Epidermal melanocyte (primary cell): ENCODE measurements around the gene SERPINB1.

Experiments used
- DNase-seq: peaks from one replicate; pipeline ENCODE4 v3.0.0; 2011; ENCODE audit warnings: low spot score; ENCODE audit not compliant: insufficient read length

The SERPINB1 gene

DNA sequence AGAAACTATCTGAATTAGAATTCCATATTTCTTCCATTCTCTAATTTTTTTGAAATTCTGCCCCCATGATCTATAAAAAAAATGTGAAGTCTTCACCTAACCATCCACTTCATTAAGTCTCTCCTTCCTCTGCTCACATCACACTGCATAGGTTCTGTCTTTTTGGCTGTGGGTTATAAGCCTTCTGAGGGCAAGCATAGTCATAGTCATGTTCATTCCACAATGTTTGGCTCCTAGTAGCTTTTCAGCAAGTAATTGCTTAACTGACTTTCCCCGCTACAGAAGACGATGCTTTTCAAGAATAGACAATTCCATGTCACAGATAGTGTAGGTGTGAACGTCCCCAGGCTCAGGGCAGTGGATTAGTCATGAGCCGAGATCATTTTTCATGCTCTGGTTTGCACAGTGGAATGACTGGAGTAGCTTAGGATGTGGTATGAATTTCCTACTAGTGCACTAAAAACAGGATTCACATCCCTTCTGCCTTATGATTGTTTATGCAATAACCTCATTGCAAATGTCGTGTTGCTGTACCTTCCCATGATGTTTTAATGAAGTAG, 47.4 kb downstream of the SERPINB1 start:
- no peak for DNase-seq

DNA sequence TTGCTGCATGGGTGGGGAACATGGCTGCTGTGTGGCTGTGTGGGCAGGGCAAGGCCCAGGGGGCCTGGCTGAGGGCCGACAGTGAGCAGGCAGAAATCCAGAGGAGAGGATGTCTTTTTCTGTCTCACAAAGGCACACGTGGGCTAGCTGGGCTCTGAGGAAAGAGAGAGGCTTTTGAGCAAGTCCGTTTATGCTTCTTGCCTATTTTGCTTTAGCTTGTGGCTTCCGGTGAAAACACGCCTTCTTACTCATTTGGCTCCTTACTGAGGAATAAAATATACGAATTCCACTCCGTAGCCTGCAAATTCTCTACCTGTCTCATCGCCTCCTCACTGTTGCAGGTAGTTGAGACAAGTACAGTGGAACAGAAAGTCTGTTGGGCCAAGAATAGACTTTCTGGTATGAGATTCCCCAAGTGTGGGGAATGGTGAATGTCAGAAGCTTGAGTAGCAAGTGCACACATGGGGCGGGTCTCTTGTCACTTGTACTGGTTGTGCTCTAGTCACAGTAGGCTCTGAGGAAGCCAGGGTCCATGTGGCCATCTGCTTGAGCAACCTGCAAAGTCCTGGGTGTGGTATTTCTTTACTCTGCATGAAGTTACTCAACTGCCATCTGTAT, 48.0 kb downstream of the SERPINB1 start:
- DNase-seq, result no peak

DNA sequence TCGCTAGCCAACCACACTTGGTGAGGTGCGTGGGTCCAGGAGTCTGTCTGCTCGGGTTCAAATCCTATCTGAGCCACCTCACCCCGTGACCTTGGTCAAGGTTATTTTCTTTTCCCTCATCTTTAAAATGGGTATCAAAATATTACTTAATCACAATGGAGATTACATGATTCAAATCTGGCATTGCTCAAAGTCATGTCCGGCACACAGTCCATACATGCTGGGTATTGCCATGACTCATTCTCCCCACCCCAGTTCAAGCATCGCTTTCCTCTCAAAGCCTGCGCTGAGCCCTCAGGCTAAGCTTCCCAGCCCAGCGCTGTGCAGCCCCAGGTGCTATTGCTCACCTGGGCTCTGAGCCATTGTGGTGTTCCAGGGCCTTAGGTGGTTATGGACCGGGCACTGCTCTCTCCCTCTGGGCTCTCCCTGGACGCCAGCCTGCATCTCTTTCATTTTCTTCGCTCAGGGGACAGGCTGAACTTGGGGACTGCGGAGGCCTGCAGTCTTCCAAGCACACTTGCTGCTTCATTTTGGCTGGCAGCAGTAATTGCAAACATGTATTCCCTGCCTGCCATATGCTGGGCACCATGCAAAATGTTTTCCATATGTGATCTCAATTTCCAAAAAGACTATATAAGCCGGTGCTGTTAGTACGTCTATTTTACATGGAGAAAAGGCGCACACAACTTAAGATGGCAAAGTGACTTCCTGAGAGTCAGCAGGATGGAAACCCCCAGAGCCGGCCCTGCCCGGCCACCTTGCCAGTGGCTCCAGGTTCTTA, 49.1 kb downstream of the SERPINB1 start:
- DNase-seq, result no peak

DNA sequence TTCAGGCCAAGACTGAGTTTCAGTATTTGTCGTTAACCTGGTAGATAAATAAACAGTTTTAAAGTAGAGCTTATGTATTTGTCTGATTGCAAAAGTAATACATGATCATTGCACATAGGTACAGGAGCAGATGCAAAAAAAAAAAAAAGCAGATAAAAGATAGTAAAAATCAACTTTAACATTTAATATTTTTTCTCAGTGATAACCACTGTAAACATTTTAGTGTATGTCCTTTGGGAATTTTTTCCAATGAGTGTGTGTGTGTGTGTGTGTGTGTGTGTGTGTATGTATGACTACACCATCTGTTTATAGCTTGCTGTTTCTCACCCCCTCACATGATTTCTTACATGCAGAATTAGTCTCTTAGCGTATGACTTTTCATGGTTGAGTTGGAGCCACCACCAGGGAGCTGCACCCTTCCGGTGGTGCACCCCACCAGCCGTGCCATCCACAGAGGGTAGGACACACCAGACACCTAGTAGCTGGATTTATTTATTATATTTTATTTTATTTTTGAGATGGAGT, 50.2 kb downstream of the SERPINB1 start:
- DNase-seq, result no peak

DNA sequence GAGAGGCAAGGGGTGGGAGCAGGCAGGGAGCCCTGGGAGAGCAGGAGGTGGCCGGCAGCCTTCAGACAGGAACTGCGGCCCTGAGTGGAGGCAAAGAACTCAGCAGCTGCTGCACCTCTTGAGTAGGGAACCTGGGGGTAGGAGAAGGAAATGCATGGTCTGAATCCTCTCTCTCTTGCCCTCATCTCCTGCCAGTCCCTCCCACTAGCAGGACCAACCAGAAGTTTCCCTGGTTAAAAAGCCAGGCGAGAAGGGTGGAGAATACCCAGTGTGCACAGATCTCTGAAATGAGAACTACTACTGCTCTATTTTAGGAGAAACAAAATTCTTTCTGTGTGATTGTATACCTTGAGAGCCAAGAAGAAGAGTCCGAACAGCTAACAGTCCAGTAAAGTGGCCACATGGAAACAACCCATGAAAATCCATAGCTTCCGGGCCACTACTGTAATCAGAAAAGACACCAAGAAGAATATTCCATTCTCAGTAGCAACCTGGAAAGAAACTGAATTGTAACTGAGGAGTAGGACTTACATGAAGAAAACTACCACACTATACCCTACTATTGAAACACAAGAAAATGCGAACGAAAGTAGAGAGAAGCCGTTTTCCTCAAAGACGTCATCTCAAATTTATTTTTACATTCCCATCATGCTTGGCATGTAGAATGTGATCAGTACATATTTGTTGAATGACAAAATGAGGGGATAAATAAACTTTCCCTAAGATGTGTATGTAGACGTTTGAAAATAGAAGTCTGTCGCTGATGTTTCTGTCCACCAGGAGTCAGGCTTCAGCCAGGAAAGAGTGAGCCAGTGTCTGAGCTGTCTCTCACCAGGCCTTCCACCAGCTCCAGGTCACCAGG, 50.8 kb downstream of the SERPINB1 start:
- DNase-seq, result peak; percentile 75

DNA sequence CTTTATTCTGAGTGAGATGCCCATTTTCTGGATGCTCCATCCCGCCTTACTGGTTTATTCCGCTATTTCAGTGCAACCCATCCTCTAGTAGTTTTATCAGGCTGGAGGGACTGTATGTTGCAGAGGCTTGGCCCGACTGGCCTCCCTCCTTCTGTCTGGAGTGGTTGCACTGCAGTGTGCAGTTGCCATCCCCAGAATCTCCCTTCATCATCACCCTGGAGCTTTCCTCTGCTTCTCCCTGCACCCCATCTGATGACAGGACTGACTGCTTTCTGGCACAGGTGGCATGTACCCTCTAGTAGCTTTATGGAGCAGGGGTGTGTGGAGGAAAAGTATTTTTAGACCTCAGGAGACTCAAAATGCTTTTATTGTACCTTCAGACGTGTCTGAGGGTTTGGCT, 55.4 kb downstream of the SERPINB1 start:
- no peak for DNase-seq

DNA sequence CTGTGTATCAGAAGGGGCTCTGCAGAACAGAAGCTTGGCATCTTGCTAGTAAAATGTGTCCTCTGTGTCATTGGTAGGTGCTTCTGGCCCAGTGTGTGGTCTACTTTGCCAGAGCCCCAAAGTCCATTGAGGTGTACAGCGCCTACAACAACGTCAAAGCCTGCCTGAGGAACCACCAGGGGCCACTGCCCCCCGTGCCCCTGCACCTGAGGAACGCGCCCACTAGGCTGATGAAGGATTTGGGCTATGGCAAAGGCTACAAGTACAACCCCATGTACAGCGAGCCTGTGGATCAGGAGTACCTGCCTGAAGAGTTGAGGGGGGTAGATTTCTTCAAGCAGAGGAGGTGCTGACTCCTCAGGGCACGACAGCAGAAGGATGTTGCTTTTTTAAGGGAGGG, 56.7 kb downstream of the SERPINB1 start:
- no peak for DNase-seq

DNA sequence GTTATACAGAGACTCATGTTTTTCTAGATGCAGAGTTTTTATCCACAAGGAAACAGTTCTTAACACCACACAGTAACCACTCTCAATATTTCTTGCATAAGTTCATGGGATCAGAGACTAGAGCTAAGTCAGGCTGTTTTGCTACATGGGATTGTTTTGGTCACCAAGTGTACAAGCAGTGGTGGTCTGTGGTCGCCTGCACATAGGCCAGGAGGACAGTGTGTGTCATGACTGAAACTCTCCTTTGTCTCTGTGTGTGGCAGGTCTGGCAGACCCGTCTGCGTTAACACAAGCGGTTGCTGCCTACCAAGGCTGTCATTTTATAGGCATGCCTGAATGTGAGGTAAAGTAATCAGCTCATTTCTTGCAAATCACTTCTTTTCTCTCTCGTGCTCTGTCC, 57.6 kb downstream of the SERPINB1 start:
- DNase-seq, result no peak

DNA sequence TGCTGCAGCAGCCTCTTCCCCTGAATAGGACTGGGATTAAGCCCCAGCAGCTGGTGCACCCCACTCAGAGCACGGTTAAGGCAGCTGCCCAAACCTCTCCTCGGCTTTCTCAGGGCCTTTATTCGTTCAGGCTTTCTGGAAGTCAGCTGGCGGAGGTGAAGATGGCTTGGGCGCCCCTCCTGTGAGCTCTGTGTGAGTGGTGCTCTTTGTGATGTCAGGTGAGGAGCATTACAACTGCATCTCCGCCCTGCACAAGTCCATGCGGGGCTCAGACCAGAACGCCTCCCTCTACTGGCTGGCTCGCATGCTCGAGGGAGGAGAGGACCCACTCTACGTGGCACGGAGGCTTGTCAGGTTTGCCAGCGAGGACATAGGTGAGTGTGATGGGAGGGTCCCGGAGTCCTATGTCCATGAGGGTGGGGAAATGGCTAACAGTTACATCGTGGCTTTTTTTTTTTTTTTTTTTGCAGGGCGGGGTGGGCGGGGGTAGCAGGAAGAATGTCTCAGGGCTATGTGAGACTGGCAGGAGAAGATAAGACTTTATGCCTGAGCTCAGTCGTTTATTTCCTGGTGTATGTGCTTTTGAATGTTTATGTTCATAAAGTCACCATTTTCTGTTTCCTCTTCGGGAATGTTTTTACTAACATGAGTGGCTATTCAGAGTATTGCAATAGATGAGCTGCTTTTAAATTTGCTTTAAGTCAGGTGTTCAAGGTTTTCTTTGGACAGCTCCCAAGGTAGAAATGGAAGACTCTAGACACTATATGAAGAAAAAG, 58.3 kb downstream of the SERPINB1 start:
- no peak for DNase-seq

DNA sequence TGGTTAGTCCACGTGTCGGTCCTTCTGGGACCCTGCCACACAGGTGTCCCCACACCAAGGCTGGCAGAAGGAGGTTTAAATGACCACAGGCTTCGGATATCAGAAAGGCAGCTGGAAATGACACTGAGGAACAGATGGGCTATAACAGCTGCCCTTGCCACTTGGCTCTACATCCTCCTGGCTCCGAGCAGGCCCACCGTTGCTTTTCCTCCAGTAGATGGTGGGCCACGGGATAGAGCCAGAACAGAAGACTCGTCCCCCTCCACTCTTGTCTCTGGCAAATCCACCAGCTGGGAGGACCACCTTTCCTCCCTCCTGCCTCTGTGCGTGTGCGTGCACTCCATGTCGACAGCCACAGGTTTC, 58.9 kb downstream of the SERPINB1 start:
- DNase-seq, result no peak

DNA sequence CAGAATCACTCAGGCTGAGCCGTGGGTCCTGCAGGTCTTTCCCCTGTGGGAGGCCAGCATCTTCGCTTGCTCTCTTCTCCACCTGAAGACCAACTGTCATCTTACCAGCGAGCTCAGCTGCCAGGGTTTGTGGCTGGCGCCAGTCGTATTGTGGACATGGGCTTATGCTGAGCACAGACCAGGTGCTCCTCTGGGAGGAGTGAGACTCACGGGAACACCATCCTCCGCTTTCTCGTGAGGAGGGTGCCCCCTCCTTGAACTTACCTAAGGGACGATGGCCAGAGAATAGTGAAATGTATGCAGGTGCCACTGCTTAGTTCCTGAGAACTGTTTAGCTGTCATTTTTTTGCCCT, 59.3 kb downstream of the SERPINB1 start:
- no peak for DNase-seq
